ENCODE data around the gene SWAP70.
A peak's percentile ranks its signal among the peaks of the same experiment; 100 is the strongest.

SWAP70 gene

DNA sequence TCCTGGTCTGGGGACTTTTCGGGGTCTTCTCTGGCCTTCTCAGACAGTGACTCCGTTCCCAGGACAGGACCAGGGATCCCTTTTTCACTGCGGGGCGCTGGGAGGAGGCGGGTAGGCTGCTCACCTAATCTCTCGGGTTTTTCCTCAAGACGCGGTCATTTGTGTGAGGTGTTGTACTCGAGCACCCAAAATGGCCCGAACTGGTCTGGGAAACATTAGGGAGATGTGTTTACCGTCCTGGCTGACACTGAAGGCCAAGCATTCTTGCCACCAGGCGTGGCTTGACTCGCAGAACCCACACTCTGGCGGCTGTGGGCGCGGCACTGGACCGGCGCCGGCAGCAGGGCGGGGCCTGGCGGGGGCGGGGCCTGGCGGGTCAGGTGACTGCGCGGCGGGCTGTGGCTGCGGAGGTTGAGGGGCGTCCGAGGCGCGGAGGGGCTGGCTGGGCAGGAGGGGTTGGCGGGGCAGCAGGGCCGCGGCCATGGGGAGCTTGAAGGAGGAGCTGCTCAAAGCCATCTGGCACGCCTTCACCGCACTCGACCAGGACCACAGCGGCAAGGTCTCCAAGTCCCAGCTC is at the start of gene SWAP70:
TSS of gene SWAP70 (plus strand) at position 379 of the 577 bp plus-strand sequence. CDS start at position 482, 103 bp downstream.
- Histone ChIP-seq H3K27me3 (ENCODE audit: insufficient read depth, low read length, poor library complexity, severe bottlenecking) (no peaks in the 10 kb centered on the region), H2AFZ (ENCODE audit: low read length) (peak within 1 kb of the TSS; percentile 90), H4K20me1 (ENCODE audit: insufficient read depth, low read length, poor library complexity, severe bottlenecking) (no peaks in the 10 kb centered on the region), H3K9ac (ENCODE audit: low read depth, low read length, poor library complexity, severe bottlenecking) (peak within 1 kb of the TSS; percentile 82), H3K36me3 (ENCODE audit: insufficient read depth, low read length) (no peaks in the 10 kb centered on the region), H3K9me3 (ENCODE audit: insufficient read depth, low read depth, low read length) (0 out of 2 replicates have a peak, but pooled peaks cover 3% of the 10 kb centered on the region), H3K4me3 (ENCODE audit: low read length, poor library complexity, severe bottlenecking) (peak within 1 kb of the TSS; percentile 85), H3K79me2 (ENCODE audit: insufficient read depth, low read length) (peaks cover 30% of the 10 kb centered on the region), H3K4me2 (ENCODE audit: low read depth, low read length, poor library complexity, severe bottlenecking) (peak within 1 kb of the TSS; percentile 85), H3K4me1 (ENCODE audit: insufficient read depth, low read length, poor library complexity, severe bottlenecking) (peaks cover 22% of the 10 kb centered on the region), H3F3A (ENCODE audit: low read depth) (no peaks in the 10 kb centered on the region), H3K9me2 (replicated peaks; ENCODE audit: low read depth, low read length) (no peaks in the 10 kb centered on the region)
- no peak for TF ChIP-seq EZH2phosphoT487 (IDR thresholded peaks at IDR 0.05; ENCODE audit: borderline replicate concordance)
- TF ChIP-seq, protein P1, sequence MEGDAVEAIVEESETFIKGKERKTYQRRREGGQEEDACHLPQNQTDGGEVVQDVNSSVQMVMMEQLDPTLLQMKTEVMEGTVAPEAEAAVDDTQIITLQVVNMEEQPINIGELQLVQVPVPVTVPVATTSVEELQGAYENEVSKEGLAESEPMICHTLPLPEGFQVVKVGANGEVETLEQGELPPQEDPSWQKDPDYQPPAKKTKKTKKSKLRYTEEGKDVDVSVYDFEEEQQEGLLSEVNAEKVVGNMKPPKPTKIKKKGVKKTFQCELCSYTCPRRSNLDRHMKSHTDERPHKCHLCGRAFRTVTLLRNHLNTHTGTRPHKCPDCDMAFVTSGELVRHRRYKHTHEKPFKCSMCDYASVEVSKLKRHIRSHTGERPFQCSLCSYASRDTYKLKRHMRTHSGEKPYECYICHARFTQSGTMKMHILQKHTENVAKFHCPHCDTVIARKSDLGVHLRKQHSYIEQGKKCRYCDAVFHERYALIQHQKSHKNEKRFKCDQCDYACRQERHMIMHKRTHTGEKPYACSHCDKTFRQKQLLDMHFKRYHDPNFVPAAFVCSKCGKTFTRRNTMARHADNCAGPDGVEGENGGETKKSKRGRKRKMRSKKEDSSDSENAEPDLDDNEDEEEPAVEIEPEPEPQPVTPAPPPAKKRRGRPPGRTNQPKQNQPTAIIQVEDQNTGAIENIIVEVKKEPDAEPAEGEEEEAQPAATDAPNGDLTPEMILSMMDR (conservative IDR thresholded peaks at IDR 0.05; ENCODE audit: low read length) = no peak

DNA sequence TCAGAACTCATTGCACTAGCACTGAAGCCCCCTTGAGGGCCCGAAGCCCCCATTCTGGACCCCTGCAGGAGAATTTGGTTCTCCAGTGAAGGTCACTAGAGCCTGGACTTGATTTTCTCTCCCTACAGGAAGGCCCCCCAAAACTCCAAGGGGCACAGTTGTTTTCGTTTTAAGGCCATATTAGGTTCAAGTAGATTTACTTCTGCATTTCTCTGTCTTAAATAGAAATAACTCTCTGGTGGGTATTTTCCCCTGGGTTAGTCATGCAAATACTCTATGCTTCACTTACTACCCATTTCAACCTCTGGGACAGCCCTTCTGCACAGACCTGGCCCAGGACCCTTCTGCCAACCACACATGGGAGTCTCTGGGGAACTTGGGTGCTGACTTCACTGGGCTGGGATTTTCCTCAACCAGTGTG is 48.8 kb upstream of the SWAP70 start:
- Histone ChIP-seq H3K9ac (ENCODE audit: low read depth, low read length, poor library complexity, severe bottlenecking) (peak overlapping the region; percentile 77), H2AFZ (ENCODE audit: low read length) (no peak overlapping the region)

DNA sequence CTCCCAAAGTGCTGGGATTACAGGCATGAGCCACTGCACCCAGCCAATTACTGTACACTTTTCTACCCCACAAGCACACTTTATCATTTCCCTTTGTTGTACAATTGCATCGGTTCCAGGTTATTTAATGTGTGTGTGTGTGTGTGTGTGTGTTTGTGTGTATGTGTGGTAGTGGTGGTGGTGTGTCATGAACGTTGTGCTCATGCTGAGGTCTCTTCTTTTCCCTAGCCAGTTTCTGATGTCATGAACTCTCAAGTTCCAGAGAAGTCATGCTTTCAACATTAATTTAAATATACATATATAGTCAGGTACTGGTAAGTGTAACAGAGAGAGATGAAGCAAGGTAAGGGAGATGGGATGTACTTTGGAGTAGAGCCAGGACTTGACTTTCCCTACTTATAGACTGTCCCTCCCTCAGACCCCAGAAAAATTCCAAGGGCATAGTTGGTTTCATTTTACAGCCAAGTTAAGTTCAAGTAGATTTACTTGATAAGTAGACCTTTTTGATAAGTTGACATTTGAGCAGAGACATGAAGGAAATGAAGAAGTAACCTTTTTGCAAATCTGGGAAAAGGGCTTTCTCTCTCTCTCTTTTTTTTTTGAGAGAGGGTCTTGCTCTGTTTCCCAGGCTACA is 47.7 kb upstream of the SWAP70 start:
- H3K27me3 ChIP-seq (ENCODE audit: insufficient read depth, low read length, poor library complexity, severe bottlenecking) = no peaks in the 10 kb centered on the region
- no peaks in the 10 kb centered on the region for H4K20me1 ChIP-seq (ENCODE audit: insufficient read depth, low read length, poor library complexity, severe bottlenecking)
- no peaks in the 10 kb centered on the region for H3K79me2 ChIP-seq (ENCODE audit: insufficient read depth, low read length)
- no peak overlapping the region for H2AFZ ChIP-seq (ENCODE audit: low read length)
- H3F3A ChIP-seq (ENCODE audit: low read depth) = no peaks in the 10 kb centered on the region
- H3K9me2 ChIP-seq (replicated peaks; ENCODE audit: low read depth, low read length) = no peaks in the 10 kb centered on the region
- H3K36me3 ChIP-seq (ENCODE audit: insufficient read depth, low read length) = no peaks in the 10 kb centered on the region
- no peaks in the 10 kb centered on the region for H3K9me3 ChIP-seq (ENCODE audit: insufficient read depth, low read depth, low read length)
- H3K9ac ChIP-seq (ENCODE audit: low read depth, low read length, poor library complexity, severe bottlenecking) = no peak overlapping the region
- peaks cover 21% of the 10 kb centered on the region for H3K4me1 ChIP-seq (ENCODE audit: insufficient read depth, low read length, poor library complexity, severe bottlenecking)
- H3K4me3 ChIP-seq (ENCODE audit: low read length, poor library complexity, severe bottlenecking) = no peak overlapping the region
- TF ChIP-seq EZH2phosphoT487 (IDR thresholded peaks at IDR 0.05; ENCODE audit: borderline replicate concordance) = no peak
- H3K4me2 ChIP-seq (ENCODE audit: low read depth, low read length, poor library complexity, severe bottlenecking) = no peak overlapping the region

More for the DNA sequence above, 48.8 kb upstream of the SWAP70 start:
- Histone ChIP-seq H3K4me3 (ENCODE audit: low read length, poor library complexity, severe bottlenecking) (peak overlapping the region; percentile 90), H3K27me3 (ENCODE audit: insufficient read depth, low read length, poor library complexity, severe bottlenecking) (no peaks in the 10 kb centered on the region), H3K4me2 (ENCODE audit: low read depth, low read length, poor library complexity, severe bottlenecking) (peak overlapping the region; percentile 95), H3K9me2 (replicated peaks; ENCODE audit: low read depth, low read length) (no peaks in the 10 kb centered on the region), H4K20me1 (ENCODE audit: insufficient read depth, low read length, poor library complexity, severe bottlenecking) (no peaks in the 10 kb centered on the region), H3F3A (ENCODE audit: low read depth) (no peaks in the 10 kb centered on the region), H3K36me3 (ENCODE audit: insufficient read depth, low read length) (no peaks in the 10 kb centered on the region), H3K9me3 (ENCODE audit: insufficient read depth, low read depth, low read length) (no peaks in the 10 kb centered on the region), H3K79me2 (ENCODE audit: insufficient read depth, low read length) (no peaks in the 10 kb centered on the region), H3K4me1 (ENCODE audit: insufficient read depth, low read length, poor library complexity, severe bottlenecking) (peaks cover 21% of the 10 kb centered on the region)
- TF ChIP-seq, protein P1 (conservative IDR thresholded peaks at IDR 0.05; ENCODE audit: low read length) = no peak
- TF ChIP-seq EZH2phosphoT487 (IDR thresholded peaks at IDR 0.05; ENCODE audit: borderline replicate concordance) = no peak
